Cerebellar nuclear complex (tissue), 1 donor: Measurements from ENCODE around the gene CRX.
"Not testable (repeated sequence)": the region's sequence is repeated elsewhere in the genome, so short reads cannot be mapped to it uniquely, and the experiment has no call there.

Experiments used
- DNase-seq, 2 experiments: peaks; one replicate each; lab custom pipeline; 2025; lab: John Stamatoyannopoulos, UW

Gene CRX

DNA sequence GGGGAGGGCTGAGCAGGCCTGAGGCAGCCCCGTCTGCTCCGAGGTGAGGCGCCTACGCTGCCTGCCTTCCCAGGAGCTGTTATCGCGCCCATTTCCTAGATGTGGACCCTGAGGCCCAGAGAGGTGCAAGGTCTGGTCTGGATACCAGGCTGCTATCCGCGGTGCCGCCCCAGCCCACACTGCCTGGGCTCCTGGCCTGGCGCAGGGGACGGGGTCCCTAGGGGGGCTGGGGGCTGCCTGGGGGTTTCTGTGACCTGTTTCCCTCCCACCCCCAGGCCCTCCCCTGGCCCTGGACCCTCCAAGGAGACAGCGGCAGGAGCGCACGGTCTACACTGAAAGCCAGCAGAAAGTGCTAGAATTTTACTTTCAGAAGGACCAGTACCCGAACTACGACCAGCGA, 38.1 kb downstream of the CRX start:
- not testable (repeated sequence) for DNase-seq

DNA sequence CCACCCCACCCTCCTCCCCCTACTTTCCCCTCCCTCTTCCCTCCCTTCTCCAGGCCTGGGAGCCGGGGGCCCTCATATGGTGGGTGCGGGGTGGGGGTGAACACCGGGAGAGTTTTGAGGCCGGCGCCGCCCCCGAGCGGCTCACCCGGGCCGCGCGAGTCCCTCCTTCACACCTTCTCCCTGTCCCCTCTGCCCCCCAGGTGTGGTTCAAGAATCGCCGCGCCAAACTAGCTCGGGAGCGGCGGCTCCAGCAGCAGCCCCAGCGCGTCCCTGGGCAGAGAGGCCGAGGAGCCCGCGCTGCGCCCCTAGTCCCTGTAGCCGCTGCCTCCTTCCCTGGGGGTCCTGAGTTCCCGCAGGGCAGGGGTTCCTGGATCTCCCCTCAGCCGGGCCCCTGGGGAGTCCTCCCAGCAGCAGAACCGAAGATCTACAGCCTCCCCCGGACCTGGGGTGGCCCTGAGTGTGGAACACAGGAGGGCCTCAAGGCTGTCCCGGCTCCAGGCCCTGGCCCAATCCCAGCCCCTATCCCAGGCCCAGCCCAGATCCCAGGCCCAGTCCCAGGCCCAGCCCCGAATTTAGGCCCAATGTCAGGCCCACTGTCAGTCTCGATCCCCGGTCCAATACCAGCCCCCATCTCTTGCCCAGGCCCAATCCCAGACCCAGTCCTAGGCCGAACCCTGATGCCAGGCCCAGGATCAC, 39.0 kb downstream of the CRX start:
- DNase-seq = no peak

DNA sequence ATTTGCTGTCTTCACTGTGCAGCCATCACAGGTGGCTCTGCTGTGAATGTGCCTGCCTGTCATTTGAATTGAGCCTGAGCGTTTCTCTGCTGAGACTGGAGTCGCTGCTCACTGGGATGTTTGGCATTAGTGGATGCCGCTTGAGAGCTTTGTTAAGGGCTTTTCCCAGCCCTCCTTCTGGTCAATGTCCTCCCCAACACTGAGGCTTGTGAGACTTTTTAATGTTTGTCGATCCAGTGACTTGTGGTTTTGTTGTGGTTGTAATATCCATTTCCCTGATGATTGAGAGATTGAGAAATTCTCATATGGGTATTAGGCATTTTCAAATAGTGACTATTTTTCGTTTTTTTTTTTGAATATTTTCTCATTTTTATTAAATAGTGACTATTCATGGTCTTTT, 39.9 kb downstream of the CRX start:
- DNase-seq = no peak

DNA sequence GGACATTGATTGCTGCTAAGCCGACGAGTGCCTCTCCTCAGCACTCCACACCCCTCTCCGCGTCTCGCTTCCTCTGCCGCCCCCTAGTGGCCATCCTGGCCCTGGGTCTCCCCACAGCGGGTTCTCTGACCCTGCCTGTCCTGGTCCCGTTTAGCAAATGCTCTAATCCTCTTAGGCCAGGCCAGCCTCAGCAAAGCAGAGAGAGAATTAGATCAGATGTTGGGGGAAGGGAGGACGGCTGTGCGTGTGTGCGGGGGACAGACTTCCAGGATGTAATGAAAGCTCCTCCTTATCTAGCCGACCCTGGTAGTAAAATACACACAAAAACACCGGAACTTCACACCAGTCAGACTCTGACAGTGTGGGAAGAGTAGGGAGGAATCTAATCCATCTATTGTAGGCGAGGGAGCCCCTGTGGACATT, 41.8 kb downstream of the CRX start:
- no peak for DNase-seq

DNA sequence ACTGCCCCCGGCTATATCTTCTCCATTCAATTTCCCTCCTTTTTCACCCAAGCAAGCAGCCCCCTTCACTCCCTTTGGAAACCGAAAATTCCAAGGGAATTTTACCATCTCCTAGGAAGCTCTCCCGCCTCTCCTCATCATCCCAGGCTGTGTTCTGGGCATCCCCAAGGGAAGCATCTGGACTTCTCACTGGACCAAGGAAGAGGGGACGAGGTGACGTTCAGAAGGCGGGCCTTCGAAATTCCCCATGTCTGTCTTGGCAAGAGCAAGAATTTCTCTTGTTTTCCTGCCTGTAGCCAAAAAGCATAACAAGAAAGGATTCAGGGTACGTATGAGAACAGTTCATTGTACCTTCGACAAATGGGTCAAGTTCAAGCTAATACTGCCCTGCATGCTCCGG, 43.4 kb downstream of the CRX start:
- no peak for DNase-seq

DNA sequence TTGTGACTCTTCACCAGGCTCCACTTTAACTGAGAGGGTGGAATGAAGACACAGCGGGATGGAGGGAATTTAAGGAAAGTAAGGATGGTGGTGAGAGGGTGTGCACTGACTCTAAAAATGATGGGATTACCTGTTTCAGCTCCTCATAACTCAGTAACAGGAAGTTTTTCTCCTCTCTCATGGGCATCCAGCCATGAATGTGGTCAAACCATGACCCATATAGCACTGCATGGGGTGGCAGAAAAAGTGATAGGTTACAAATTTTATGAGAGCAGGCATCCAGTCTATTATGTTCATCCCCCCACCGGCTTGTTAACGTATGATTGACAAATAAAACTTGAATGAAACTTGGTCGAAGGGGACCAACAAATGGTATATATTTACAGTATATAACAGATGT, 57.2 kb downstream of the CRX start:
- no peak for DNase-seq

DNA sequence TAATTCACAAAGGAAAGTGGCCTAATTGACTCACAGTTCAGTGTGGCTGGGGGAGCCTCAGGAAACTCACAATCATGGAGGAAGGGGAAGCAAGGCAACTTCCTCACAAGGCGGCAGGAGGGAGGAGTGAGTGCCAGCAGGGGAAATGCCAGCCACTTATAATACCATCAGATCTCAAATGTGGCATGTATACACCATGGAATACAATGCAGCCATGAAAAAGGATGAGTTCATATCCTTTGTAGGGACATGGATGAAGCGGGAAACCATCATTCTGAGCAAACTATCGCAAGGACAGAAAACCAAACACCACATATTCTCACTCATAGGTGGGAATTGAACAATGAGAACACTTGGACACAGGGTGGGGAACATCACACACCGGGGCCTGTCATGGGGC, 57.6 kb downstream of the CRX start:
- DNase-seq = not testable (repeated sequence)

DNA sequence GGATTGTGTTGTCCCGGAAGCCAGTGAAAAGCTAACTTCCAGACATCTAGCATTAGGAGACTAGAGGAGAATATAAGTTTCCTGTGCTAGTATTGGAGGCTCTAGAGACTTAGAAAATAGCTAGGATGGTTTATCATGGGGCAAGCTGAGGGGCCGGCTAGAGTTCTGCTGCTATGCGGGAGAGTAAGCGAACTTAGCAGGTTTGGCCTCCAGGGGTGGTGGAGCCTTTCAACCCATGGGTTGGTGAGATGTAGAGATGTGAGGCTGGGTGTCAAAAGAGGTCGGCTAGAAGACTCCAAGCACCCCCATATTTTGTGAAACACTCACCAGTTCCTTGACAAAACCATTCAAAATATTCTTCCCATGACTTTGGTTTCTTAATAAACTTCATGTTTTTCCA, 60.0 kb downstream of the CRX start:
- no peak for DNase-seq

DNA sequence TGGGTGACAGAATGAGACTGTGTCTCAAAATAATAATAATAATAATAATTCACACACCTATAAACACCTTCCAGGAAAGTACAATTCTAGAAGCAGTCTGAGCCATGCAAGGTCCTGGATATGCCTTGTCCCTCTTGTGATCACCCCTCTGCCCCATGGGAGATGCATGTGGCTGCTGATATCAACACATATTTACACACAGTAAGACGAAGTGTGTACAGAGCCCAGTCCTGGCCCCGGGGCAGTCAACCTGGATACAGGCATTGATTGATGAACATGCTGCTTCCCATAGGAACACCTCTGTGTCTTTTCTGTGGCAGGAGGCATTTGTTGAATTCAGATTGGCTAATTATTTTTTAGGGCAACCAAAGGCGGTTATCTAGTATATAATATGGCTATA, 61.2 kb downstream of the CRX start:
- no peak for DNase-seq

DNA sequence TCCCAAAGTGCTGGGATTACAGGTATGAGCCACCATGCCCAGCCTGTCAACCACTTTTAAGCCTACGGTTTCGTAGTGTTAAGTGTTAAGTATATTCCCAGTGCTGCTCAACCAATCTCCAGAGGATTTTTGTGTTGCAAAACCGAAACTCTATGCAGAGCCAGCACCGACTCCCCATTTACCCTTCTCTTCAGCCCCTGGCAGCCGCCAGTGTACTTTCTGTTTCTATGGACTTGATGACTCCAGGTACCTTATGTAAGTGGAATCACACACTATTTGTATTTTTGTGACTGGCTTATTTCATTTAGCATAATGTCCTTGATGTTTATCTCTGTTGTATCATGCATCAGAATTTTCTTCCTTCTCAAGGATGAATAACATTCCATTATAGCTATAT, 63.3 kb downstream of the CRX start:
- DNase-seq = no peak

DNA sequence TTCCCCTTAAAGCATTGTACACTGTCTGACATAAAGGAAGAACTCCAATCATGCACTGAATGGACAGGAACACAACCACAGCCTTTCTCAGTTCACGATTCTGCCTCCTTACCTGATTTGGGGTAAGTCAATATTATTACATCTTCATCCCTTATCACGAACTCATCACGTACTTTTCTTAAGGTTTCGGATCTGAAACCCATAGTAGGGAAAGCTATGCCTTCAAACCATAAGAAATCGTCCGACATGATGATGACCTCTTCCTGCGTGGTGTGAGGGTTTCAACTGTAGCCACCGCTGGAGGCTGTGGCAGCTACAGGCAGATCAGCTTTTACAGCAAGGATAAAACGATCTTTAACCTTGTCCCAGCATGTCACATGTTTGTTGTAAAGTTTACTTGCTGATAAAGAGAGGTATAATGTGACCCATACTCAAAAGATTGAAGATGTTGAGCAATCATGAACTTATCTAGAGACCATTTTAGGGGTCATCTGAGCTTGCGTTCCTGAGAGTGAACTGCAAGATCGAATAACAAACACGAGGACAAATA, 64.3 kb downstream of the CRX start, which contains the start of gene SULT2A1:
TSS of gene SULT2A1 (minus strand) at position 306 of the 550 bp plus-strand sequence. CDS start at position 248, 58 bp downstream.
- DNase-seq = no peak

DNA sequence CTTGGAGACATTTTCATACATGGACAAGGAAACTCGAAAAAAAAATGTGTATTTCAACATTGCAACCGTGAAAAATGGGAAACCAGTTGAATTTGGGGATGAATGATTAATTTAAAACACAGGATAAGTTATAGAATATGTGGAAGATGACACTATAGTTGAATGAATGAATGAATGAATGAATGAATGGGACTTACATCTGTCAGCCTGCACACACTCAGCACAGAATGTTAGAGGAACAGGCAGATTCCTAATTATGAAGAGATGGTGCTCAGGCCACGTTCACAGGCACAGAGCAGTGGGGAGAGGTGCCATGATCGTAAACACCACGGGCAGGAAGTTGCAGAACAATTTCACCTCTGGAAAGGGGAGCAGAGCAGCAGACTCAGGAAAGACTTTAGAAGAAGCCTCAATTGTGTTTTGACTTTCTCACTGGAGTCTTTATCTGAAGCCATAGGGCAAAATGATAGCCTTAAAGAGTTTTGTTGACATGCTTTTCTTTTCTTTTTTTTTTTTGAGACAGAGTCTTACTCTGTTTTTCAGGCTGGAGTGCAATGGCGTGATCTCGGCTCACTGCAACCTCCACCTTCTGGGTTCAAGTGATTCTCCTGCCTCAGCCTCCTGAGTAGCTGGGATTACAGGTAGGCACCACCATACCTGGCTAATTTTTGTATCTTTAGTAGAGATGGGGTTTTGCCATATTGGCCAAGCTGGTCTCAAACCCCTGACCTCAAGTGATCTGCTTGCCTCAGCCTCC, 69.3 kb downstream of the CRX start:
- no peak for DNase-seq

DNA sequence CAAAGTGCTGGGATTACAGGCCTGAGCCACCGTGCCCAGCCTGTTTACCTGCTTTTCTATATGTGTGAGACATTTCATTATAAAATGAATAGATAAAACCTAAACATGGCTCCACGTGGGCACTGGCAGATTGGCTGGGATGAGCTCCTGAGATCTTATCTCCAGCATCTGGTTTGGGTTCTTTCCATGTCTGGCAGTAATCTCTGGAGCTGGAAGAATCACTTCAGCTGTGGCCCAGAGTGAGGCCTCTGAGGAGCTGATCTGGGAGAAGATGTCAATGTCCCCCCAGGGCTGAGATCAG, 69.8 kb downstream of the CRX start:
- DNase-seq = no peak

DNA sequence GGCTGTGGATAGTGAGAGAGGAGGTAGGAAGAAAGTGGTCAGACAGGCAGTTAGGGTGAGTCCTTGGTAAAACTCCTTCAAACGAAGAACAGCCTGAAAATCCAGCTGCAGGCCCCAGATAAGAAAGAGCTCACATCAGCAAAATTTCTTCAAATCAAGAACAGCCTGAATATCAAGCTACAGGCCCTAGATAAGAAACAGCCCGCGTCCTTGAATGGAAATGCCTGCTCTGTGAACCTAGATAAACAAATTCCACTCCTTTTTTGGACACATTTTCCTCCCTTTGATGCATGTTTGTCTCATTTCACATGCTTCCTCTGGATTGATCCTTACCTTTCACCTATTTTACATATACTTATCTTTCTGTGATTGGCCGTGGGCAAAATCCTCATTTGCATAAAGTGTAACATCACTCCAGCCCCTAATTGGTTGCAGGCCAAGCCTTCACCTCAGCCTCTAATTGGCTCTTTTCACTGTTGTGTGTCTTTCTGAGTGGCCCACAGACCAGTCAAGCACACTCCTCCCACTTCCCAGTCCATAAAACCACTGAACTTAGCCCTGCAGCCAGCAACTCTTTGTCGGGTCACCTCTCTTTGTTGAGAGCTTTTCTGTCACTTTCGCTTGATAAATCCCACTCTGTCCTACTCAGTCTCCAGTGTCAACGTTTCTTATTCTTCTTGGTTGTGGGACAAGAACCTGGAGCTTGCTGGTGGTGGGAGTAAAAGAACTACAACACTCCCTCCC, 70.4 kb downstream of the CRX start:
- DNase-seq = no peak
